GM18511 (cell line): ENCODE results near the gene NRXN3.

ENCODE experiments used
- ATAC-seq: cut with Tn5 transposase; IDR thresholded peaks from one replicate; pipeline ENCODE4 v1.9.1; 2021; ENCODE audit warnings: mild to moderate bottlenecking, moderate library complexity; ENCODE audit not compliant: unreplicated experiment

NRXN3 gene

GRCh38 chr14:78614593-78614992, 444.4 kb downstream of the NRXN3 start:
- no peak for ATAC-seq

- no peak for ATAC-seq
Observed at GRCh38 chr14:78617735-78618134, 447.6 kb downstream of the NRXN3 start.

- ATAC-seq: no peak
Observed at GRCh38 chr14:78618368-78618767, 448.2 kb downstream of the NRXN3 start.

- no peak for ATAC-seq
Observed at GRCh38 chr14:78627114-78627513, 456.9 kb downstream of the NRXN3 start.

- ATAC-seq: no peak
Observed at GRCh38 chr14:78631551-78631950, 461.4 kb downstream of the NRXN3 start.

- ATAC-seq: no peak
Observed at GRCh38 chr14:78633752-78634151, 463.6 kb downstream of the NRXN3 start.

- ATAC-seq: no peak
Observed at GRCh38 chr14:78637489-78637888, 467.3 kb downstream of the NRXN3 start.

- no peak for ATAC-seq
Observed at GRCh38 chr14:78637908-78638475, 467.8 kb downstream of the NRXN3 start.

GRCh38 chr14:78638926-78639325, 468.8 kb downstream of the NRXN3 start:
- ATAC-seq: no peak

- ATAC-seq: no peak
Observed at GRCh38 chr14:78644824-78645559, 474.8 kb downstream of the NRXN3 start.

GRCh38 chr14:78652727-78653126, 482.6 kb downstream of the NRXN3 start:
- ATAC-seq: no peak

GRCh38 chr14:78653173-78653572, 483.0 kb downstream of the NRXN3 start:
- ATAC-seq: no peak

GRCh38 chr14:78657451-78657850, 487.3 kb downstream of the NRXN3 start:
- ATAC-seq: no peak

- ATAC-seq: no peak
Observed at GRCh38 chr14:78664841-78665240, 494.7 kb downstream of the NRXN3 start.

GRCh38 chr14:78666336-78667056, 496.3 kb downstream of the NRXN3 start:
- ATAC-seq: no peak

- no peak for ATAC-seq
Observed at GRCh38 chr14:78667141-78667540, 497.0 kb downstream of the NRXN3 start.

- no peak for ATAC-seq
Observed at GRCh38 chr14:78673845-78674244, 503.7 kb downstream of the NRXN3 start.

GRCh38 chr14:78674820-78675219, 504.6 kb downstream of the NRXN3 start:
- no peak for ATAC-seq

- no peak for ATAC-seq
Observed at GRCh38 chr14:78683206-78683605, 513.0 kb downstream of the NRXN3 start.

- ATAC-seq: no peak
Observed at GRCh38 chr14:78683981-78684380, 513.8 kb downstream of the NRXN3 start.

- ATAC-seq: no peak
Observed at GRCh38 chr14:78688503-78688902, 518.3 kb downstream of the NRXN3 start.

GRCh38 chr14:78690836-78691235, 520.7 kb downstream of the NRXN3 start:
- no peak for ATAC-seq
